B cell (primary cell): Measurements from ENCODE around the gene TYRP1.

Experiments
- CTCF ChIP-seq: fragments of 200-600 bp; IDR thresholded peaks from one replicate; pipeline ENCODE4 v1.8.0; 2022; ENCODE audit warnings: antibody characterized with exemption, mild to moderate bottlenecking
- EZH2 ChIP-seq: IDR thresholded peaks from 2 replicates; pipeline ENCODE4 v1.6.1; 2012; ENCODE audit warnings: borderline replicate concordance, low read depth, mild to moderate bottlenecking, moderate library complexity, low read length; ENCODE audit not compliant: insufficient read depth, poor library complexity, severe bottlenecking

DNA sequence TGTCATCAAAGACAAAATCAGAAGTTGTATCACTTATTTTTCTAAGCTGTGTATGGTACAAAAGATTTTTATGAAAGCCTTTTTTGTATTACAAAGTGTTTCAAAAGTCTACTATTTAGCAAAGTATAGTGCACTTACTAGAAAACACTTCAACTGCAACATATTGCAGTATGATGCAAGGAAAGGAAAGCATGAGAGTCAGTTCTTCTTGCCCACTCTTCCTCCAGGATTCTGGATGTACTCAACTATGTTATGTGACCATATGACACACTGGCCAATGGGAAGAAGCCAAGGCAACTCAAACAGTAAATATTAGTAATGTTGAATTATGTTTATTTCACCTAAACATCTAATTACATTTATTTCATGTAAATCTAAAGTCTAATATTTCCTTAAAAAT lies 49.5 kb upstream of the TYRP1 start:
- no peak for TF ChIP-seq CTCF
- TF ChIP-seq EZH2, result no peak
